Measurements from ENCODE around the gene TNFSF12. TPM values are rescaled to one million over a fixed set of nuclear protein-coding genes. Genes with fewer than 3 reads are reported as not detected.

Gene TNFSF12
- polyA plus RNA-seq (2011; rRNA removed) (11.9 and 12.4 TPM in 2 replicates), polyA plus RNA-seq (2017; fragmentation: RNase III; extraction: RNeasy Plus Mini Kit Qiagen cat#74134 plus additional on column Dnase treatment) (7.9 to 9.9 TPM (median 9.7 TPM) in 3 replicates), polyA minus RNA-seq (2011; rRNA and poly(A)+ RNA removed) (2.7 and 3.3 TPM in 2 replicates)
- polyA plus RNA-seq (2012; cell fraction: cytosol; rRNA removed), result 15.2 and 16.6 TPM in 2 replicates
- polyA plus RNA-seq (2012; cell fraction: nucleus; rRNA removed), result 8.7 and 10.0 TPM in 2 replicates

- H3K27ac ChIP-seq, result peak within 1 kb of the TSS; percentile 81 to 90
- FAIRE-seq, result no peak
Measured at GRCh38 chr17:7548585-7549400, at the start of gene TNFSF12. TNFSF12 (plus strand) TSS chr17:7549058; CDS start chr17:7549154, 96 bp downstream.

GRCh38 chr17:7499161-7499560 lies 49.7 kb upstream of the TNFSF12 start:
- no peak overlapping the region for H3K4me3 ChIP-seq
- FAIRE-seq (no peak), ATAC-seq (no peak), DNase-seq (ENCODE audit: low read depth in 1 of 2, low spot score in 1 of 2) (no peak)
- no peaks in the 10 kb centered on the region for H3K4me1 ChIP-seq
- H3K9me3 ChIP-seq, result no peaks in the 10 kb centered on the region
- TF ChIP-seq EHF (CRISPR knock-in tag; IDR thresholded peaks at IDR 0.05), result no peak
- no peak for TF ChIP-seq RNF2 (IDR thresholded peaks at IDR 0.05; ENCODE audit: borderline replicate concordance, low read depth)
- TF ChIP-seq FOXS1 (CRISPR knock-in tag; IDR thresholded peaks at IDR 0.05), result no peak
- no peak for TF ChIP-seq TP53 (CRISPR knock-in tag; IDR thresholded peaks at IDR 0.05)
- TF ChIP-seq HOXA7 (CRISPR knock-in tag; IDR thresholded peaks at IDR 0.05), result no peak
- TF ChIP-seq RARB (CRISPR knock-in tag; IDR thresholded peaks at IDR 0.05), result no peak
- TF ChIP-seq SMC3 (IDR thresholded peaks at IDR 0.05), result no peak
- no peak for TF ChIP-seq HOXB13 (CRISPR knock-in tag; IDR thresholded peaks at IDR 0.05; ENCODE audit: low read depth)
- no peak for TF ChIP-seq MAX (IDR thresholded peaks at IDR 0.05)
- 87% methylated on average over 11 of the region's 11 CpGs for WGBS (ENCODE audit: missing lambda C conversion rate)
- POLR2A ChIA-PET, result no interaction called here
- CTCF ChIA-PET, result interaction anchor here (0.6 to 7.4 kb wide), 6 partner anchors 14 to 285 kb away, joined by 3 to 72 read pairs (median 3); partner anchors contain the start of gene SENP3
- no peak overlapping the region for H3K27ac ChIP-seq
- no peak overlapping the region for H3K4me2 ChIP-seq

More at GRCh38 chr17:7548585-7549400, at the start of gene TNFSF12:
- ATAC-seq (peak; percentile 89), DNase-seq (ENCODE audit: low read depth in 1 of 2, low spot score in 1 of 2) (peak in 1 of 2 experiments; percentile 42)
- CTCF ChIA-PET, result interaction anchor here (0.6 to 16.8 kb wide), 16 partner anchors 8 to 195 kb away, joined by 3 to 190 read pairs (median 4); partner anchors contain the start of genes SENP3, TMEM95 and TNFSF13
- TF ChIP-seq HES2 (IDR thresholded peaks at IDR 0.05) (no peak), JUN (IDR thresholded peaks at IDR 0.05) (peak; percentile 28 to 55; a peak in 2 of 5 replicates), ZSCAN20 (CRISPR knock-in tag; IDR thresholded peaks at IDR 0.05) (no peak), CBX8 (IDR thresholded peaks at IDR 0.05) (no peak), SMC3 (IDR thresholded peaks at IDR 0.05) (peak; percentile 33; the same call in 1 of the 3 replicates), GATA3 (IDR thresholded peaks at IDR 0.05; ENCODE audit: borderline replicate concordance) (peak; percentile 10; the same call in 1 of the 2 replicates), HDAC2 (IDR thresholded peaks at IDR 0.05) (no peak), ZNF302 (CRISPR knock-in tag; IDR thresholded peaks at IDR 0.05) (no peak), RNF2 (IDR thresholded peaks at IDR 0.05; ENCODE audit: borderline replicate concordance, low read depth) (0 out of 2 replicates have a peak, but pooled peaks have one; percentile 34), BCL3 (IDR thresholded peaks at IDR 0.05) (peak; percentile 78; the same call in 2 of the 3 replicates), CTCF (IDR thresholded peaks at IDR 0.05) (peak; percentile 19; the same call in 1 of the 3 replicates), POLR2A (IDR thresholded peaks at IDR 0.05; ENCODE audit: low read length) (peak; percentile 82), HOXB5 (CRISPR knock-in tag; IDR thresholded peaks at IDR 0.05) (no peak), PHF8 (IDR thresholded peaks at IDR 0.05; ENCODE audit: borderline replicate concordance, low read depth) (peak; percentile 68)
- Histone ChIP-seq H3K4me3 (peak within 1 kb of the TSS; percentile 63), H3K4me2 (peak within 1 kb of the TSS; percentile 84), H3K9me3 (no peaks in the 10 kb centered on the region), H3K4me1 (peaks cover 17% of the 10 kb centered on the region)
- 10% methylated on average over 17 of the region's 65 CpGs for WGBS (ENCODE audit: missing lambda C conversion rate)
- POLR2A ChIA-PET, result interaction anchor here (0.6 to 1.7 kb wide), 3 partner anchors 11 to 64 kb away, joined by 3 to 9 read pairs (median 5); partner anchors contain the start of gene MPDU1

Measured in A549 (cell line).